Keratinocyte (primary cell): ENCODE results near the gene KLHL25.

Experiments used
- EZH2 ChIP-seq: IDR thresholded peaks from one replicate; pipeline ENCODE4 v1.6.1; 2012; ENCODE audit warnings: inconsistent platforms, mild to moderate bottlenecking, low read length, moderate library complexity
- TF ChIP-seq, protein P1 (sequence below), 3 experiments: IDR thresholded peaks in 1 of 3; conservative IDR thresholded peaks in 1 of 3; optimal IDR thresholded peaks in 1 of 3; 2 replicates in 2 of 3; 3 replicates in 1 of 3; pipeline versions ENCODE3 to v1.5.1; 2011; ENCODE audit warnings: low read length in 3 of 3, mild to moderate bottlenecking in 3 of 3, moderate library complexity in 2 of 3, control low read depth in 1 of 3, inconsistent platforms in 1 of 3; ENCODE audit not compliant: insufficient read depth in 2 of 3; ENCODE audit errors: extremely low read depth in 1 of 3

DNA sequence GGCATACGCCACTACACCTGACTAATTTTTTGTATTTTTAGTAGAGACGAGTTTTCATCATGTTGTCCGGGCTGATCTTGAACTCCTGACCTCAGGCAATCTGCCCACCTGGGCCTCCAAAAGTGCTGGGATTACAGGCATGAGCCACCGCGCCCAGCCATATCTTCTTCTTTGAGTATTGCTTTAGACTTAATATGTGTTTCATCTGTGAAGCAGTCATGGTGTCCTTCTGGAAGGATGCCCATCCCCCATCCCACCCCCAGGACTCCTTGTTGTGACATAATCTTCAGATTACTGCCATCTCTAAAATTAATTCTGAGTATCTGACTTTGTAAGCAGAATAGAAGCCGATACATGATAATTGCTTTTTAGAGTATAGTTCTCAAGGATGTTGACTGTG, 57.7 kb downstream of the KLHL25 start:
- TF ChIP-seq EZH2, result no peak
- TF ChIP-seq, protein P1, sequence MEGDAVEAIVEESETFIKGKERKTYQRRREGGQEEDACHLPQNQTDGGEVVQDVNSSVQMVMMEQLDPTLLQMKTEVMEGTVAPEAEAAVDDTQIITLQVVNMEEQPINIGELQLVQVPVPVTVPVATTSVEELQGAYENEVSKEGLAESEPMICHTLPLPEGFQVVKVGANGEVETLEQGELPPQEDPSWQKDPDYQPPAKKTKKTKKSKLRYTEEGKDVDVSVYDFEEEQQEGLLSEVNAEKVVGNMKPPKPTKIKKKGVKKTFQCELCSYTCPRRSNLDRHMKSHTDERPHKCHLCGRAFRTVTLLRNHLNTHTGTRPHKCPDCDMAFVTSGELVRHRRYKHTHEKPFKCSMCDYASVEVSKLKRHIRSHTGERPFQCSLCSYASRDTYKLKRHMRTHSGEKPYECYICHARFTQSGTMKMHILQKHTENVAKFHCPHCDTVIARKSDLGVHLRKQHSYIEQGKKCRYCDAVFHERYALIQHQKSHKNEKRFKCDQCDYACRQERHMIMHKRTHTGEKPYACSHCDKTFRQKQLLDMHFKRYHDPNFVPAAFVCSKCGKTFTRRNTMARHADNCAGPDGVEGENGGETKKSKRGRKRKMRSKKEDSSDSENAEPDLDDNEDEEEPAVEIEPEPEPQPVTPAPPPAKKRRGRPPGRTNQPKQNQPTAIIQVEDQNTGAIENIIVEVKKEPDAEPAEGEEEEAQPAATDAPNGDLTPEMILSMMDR (optimal IDR thresholded peaks at IDR 0.05 in 1 of 3, IDR thresholded peaks at IDR 0.05 in 1 of 3, conservative IDR thresholded peaks at IDR 0.05 in 1 of 3; ENCODE audit: extremely low read depth in 1 of 3, insufficient read depth in 2 of 3, low read length in 3 of 3), result no peak
